NB4 (cell line): Measurements from ENCODE around the gene SLC35F1.

Experiments used
- CTCF ChIP-seq: IDR thresholded peaks from one replicate; pipeline ENCODE4 v1.5.1; 2012; ENCODE audit warnings: low read depth, low read length
- POLR2A ChIP-seq: IDR thresholded peaks from 2 replicates; pipeline ENCODE4 v1.6.1; 2011; ENCODE audit warnings: mild to moderate bottlenecking; ENCODE audit not compliant: insufficient read length; ENCODE audit errors: extremely low read depth
- TF ChIP-seq, protein P1 (sequence below): IDR thresholded peaks from 2 replicates; pipeline ENCODE4 v1.6.1; 2011; ENCODE audit warnings: low read depth, low read length

- TF ChIP-seq CTCF (no peak), POLR2A (no peak)
- TF ChIP-seq, protein P1, sequence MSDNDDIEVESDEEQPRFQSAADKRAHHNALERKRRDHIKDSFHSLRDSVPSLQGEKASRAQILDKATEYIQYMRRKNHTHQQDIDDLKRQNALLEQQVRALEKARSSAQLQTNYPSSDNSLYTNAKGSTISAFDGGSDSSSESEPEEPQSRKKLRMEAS = no peak
These were observed 85.8 kb downstream of the SLC35F1 start for GRCh38 chr6:117992856-117993255.
